ENCODE data around the gene BFSP2. TPM values are rescaled to one million over a fixed set of nuclear protein-coding genes. Genes with fewer than 3 reads are reported as not detected.
"Not testable (repeated sequence)": the region's sequence is repeated elsewhere in the genome, so short reads cannot be mapped to it uniquely, and the experiment has no call there.

Gene BFSP2
- total RNA-seq, 2 donors from 2014 or later: not detected

DNA sequence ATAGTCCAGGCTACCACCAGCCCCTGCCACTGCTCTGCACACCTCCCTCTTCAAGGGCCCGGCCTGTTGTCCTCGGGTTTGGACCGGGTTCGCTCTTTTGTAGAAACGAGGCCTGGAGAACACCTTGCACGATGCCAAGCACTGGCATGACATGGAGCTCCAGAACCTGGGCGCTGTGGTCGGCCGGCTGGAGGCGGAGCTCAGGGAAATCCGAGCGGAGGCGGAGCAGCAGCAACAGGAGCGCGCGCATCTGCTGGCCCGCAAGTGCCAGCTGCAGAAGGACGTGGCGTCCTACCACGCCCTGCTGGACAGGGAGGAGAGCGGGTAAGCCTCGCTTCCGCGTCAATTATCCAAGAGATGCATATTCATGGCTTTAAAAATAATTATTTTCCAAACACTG lies 72.4 kb downstream of the BFSP2 start:
- Histone ChIP-seq H3K36me3 (no peaks in the 10 kb centered on the region), H3K4me1 (ENCODE audit: control insufficient read depth in 1 of 2, low read depth in 2 of 2) (peaks cover 12 to 26% of the 10 kb centered on the region in 2 donors), H3K4me3 (peak overlapping the region; percentile 10), H3K27me3 (replicated peaks; ENCODE audit: insufficient read depth) (no peaks in the 10 kb centered on the region), H3K27ac (no peak overlapping the region), H3K9me3 (no peaks in the 10 kb centered on the region)
- TF ChIP-seq, protein P1, sequence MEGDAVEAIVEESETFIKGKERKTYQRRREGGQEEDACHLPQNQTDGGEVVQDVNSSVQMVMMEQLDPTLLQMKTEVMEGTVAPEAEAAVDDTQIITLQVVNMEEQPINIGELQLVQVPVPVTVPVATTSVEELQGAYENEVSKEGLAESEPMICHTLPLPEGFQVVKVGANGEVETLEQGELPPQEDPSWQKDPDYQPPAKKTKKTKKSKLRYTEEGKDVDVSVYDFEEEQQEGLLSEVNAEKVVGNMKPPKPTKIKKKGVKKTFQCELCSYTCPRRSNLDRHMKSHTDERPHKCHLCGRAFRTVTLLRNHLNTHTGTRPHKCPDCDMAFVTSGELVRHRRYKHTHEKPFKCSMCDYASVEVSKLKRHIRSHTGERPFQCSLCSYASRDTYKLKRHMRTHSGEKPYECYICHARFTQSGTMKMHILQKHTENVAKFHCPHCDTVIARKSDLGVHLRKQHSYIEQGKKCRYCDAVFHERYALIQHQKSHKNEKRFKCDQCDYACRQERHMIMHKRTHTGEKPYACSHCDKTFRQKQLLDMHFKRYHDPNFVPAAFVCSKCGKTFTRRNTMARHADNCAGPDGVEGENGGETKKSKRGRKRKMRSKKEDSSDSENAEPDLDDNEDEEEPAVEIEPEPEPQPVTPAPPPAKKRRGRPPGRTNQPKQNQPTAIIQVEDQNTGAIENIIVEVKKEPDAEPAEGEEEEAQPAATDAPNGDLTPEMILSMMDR (IDR thresholded peaks at IDR 0.05): no peak
- DNase-seq (ENCODE audit: low spot score) (no peak), ATAC-seq (ENCODE audit: insufficient number of reproducible peaks, low FRiP score, low read depth) (no peak)

DNA sequence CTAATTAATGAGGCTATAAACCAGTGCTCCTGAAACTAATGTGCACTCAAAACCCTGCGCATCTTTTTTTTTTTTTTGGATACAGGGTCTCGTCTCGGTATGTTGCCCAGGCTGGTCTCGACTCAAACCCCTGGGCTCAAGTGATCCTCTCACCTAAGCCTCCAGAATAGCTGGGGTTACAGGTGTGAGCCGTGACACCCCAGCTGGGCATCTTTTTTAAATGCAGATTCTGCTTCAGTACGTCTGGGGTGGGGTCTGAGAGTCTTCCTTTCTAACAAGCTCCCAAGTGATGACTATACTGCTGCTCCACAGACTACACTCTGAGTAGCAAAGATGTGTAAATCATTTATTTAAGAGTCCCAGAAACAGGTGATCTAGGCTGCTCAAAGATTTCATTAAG lies 73.0 kb downstream of the BFSP2 start:
- DNase-seq (ENCODE audit: low spot score) (no peak), ATAC-seq (ENCODE audit: insufficient number of reproducible peaks, low FRiP score, low read depth) (no peak)
- Histone ChIP-seq H3K4me1 (ENCODE audit: control insufficient read depth in 1 of 2, low read depth in 2 of 2) (peaks cover 12 to 26% of the 10 kb centered on the region in 2 donors), H3K27me3 (replicated peaks; ENCODE audit: insufficient read depth) (no peaks in the 10 kb centered on the region), H3K9me3 (no peaks in the 10 kb centered on the region), H3K36me3 (no peaks in the 10 kb centered on the region), H3K27ac (no peak overlapping the region), H3K4me3 (no peak overlapping the region)
- TF ChIP-seq, protein P1 (IDR thresholded peaks at IDR 0.05): no peak

DNA sequence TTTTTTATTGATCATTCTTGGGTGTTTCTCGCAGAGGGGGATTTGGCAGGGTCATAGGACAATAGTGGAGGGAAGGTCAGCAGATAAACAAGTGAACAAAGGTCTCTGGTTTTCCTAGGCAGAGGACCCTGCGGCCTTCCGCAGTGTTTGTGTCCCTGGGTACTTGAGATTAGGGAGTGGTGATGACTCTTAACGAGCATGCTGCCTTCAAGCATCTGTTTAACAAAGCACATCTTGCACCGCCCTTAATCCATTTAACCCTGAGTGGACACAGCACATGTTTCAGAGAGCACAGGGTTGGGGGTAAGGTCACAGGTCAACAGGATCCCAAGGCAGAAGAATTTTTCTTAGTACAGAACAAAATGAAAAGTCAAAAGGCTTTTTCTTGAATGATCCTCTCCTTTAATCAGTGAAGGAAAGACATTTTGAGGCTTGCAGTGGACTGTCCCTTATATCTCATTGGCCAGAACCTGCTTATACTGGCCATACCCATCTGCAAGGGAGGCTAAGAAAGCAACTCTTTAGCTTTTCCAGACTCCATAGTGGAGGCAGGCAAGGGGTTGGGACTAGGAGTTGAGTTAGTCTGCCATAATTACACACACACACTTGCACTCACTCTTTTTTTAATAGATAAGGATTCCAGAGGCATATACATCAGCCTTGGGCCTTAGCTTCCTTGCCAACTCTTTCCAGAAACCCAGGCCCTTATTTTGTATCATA lies 73.8 kb downstream of the BFSP2 start:
- not testable (repeated sequence) for H3K27me3 ChIP-seq (replicated peaks; ENCODE audit: insufficient read depth); H3K27ac ChIP-seq; H3K9me3 ChIP-seq; H3K4me3 ChIP-seq; DNase-seq (ENCODE audit: low spot score); H3K36me3 ChIP-seq; ATAC-seq (ENCODE audit: insufficient number of reproducible peaks, low FRiP score, low read depth)
- peaks cover 12 to 20% of the 10 kb centered on the region in 2 donors for H3K4me1 ChIP-seq (ENCODE audit: control insufficient read depth in 1 of 2, low read depth in 2 of 2)

DNA sequence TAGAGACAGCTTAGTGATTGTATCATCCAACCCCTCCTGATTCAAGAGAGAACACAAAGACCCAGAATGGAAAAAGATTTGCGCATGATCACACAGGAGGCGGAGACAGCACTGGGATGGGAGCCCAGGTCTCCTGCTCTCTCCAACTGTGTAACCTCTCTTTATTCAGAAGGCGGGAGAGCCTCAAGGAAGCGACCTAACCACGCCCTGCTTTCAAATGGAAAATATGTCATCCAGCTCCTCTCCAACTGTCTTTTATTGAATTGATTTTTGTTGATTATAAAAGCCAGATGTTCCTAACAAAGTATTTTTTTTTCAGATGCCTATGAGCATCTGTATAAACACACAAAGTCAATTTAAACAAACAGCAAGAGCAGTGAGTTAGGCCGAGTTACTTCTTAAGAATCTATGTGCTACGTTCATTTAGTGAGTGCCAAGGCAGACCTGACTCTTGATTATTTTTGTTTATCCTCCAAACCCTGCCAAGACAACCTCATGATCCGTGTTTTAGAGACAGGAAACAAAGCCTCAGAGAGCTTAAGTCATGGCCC lies 74.5 kb downstream of the BFSP2 start:
- no peak for DNase-seq (ENCODE audit: low spot score)
- no peaks in the 10 kb centered on the region for H3K9me3 ChIP-seq
- no peak for ATAC-seq (ENCODE audit: insufficient number of reproducible peaks, low FRiP score, low read depth)
- no peaks in the 10 kb centered on the region for H3K27me3 ChIP-seq (replicated peaks; ENCODE audit: insufficient read depth)
- TF ChIP-seq, protein P1 (IDR thresholded peaks at IDR 0.05): no peak
- H3K4me3 ChIP-seq: no peak overlapping the region
- H3K4me1 ChIP-seq (ENCODE audit: control insufficient read depth in 1 of 2, low read depth in 2 of 2): peaks cover 6 to 13% of the 10 kb centered on the region in 2 donors
- no peak overlapping the region for H3K27ac ChIP-seq
- H3K36me3 ChIP-seq: no peaks in the 10 kb centered on the region

DNA sequence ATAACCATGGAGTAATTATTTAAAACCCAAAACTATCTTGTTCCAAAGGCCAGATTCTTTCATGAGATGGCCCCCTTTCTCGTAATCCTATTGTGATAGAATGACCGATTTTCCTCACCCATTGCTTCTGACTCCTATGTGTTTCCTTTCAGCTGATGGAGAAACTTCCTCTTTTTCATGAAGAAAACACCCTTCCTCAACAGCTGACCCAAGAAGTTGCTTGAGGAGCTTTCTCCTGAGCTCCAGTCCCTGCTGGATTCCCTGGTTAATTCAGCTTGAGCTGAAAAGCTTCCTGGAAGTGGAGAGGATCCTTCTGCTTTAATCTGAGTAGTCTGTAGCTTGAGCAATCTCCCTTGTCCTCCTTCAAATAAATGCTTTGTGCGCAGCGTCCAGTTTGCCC lies 75.0 kb downstream of the BFSP2 start:
- Histone ChIP-seq H3K9me3 (no peaks in the 10 kb centered on the region), H3K27me3 (replicated peaks; ENCODE audit: insufficient read depth) (no peaks in the 10 kb centered on the region), H3K4me3 (no peak overlapping the region), H3K4me1 (ENCODE audit: control insufficient read depth in 1 of 2, low read depth in 2 of 2) (peaks cover 3 to 9% of the 10 kb centered on the region in 2 donors), H3K27ac (no peak overlapping the region), H3K36me3 (no peaks in the 10 kb centered on the region)
- ATAC-seq (ENCODE audit: insufficient number of reproducible peaks, low FRiP score, low read depth) (no peak), DNase-seq (ENCODE audit: low spot score) (no peak)
- TF ChIP-seq, protein P1 (IDR thresholded peaks at IDR 0.05): no peak

All from thoracic aorta (tissue), 2 donors.